Lower lobe of right lung (tissue), 2 donors: Measurements from ENCODE around the gene SNRNP70. TPM values are rescaled to one million over a fixed set of nuclear protein-coding genes. Genes with fewer than 3 reads are reported as not detected.
"Not testable (repeated sequence)": the region's sequence is repeated elsewhere in the genome, so short reads cannot be mapped to it uniquely, and the experiment has no call there.

ENCODE experiments used
- ATAC-seq, 2 donors: fragments of 200-7000 bp; cut with Tn5 transposase; one replicate each; pipeline ENCODE4 v1.9.1; 2020 to 2022; ENCODE audit warnings: mild to moderate bottlenecking in 2 of 2, moderate library complexity in 2 of 2
- DNase-seq: peaks from one replicate; pipeline ENCODE4 v3.0.0-alpha.2; 2020
- H3K27ac ChIP-seq: fragments of 200-600 bp; one replicate; pipeline ENCODE4 v1.8.0; 2022
- H3K27me3 ChIP-seq: fragments of 200-600 bp; one replicate; pipeline ENCODE4 v1.8.0; 2022; ENCODE audit warnings: low read depth
- H3K36me3 ChIP-seq: fragments of 200-600 bp; one replicate; pipeline ENCODE4 v1.8.0; 2022; ENCODE audit warnings: mild to moderate bottlenecking
- H3K4me1 ChIP-seq: fragments of 200-600 bp; one replicate; pipeline ENCODE4 v1.8.0; 2022
- H3K4me3 ChIP-seq: fragments of 200-600 bp; one replicate; pipeline ENCODE4 v1.8.0; 2022; ENCODE audit warnings: mild to moderate bottlenecking
- H3K9me3 ChIP-seq: fragments of 200-600 bp; one replicate; pipeline ENCODE4 v1.8.0; 2022
- intact Hi-C: fragments of 100-400 bp; cut with DNase I; formaldehyde crosslinking; loops from one replicate; pipeline ENCODE4 v1.11.0; 2022
- total RNA-seq: library from RNA; stranded (reverse); fragmentation: NEBNext Ultra II Directional; extraction: Animal tissue kit (Norgen Biotek cat#: 25700); gene quantifications from one replicate; pipeline ENCODE4 v1.2.1, GENCODE V29; 2021
- TF ChIP-seq, protein P1 (sequence below): fragments of 200-600 bp; IDR thresholded peaks from one replicate; pipeline ENCODE4 v1.8.0; 2022; ENCODE audit warnings: antibody characterized with exemption, mild to moderate bottlenecking
- donor health status: DM: no; HTN: yes; CAD: no; lungs with severe emphysema.

The SNRNP70 gene
- total RNA-seq, 1 donor from 2014 or later = 203 TPM

DNA sequence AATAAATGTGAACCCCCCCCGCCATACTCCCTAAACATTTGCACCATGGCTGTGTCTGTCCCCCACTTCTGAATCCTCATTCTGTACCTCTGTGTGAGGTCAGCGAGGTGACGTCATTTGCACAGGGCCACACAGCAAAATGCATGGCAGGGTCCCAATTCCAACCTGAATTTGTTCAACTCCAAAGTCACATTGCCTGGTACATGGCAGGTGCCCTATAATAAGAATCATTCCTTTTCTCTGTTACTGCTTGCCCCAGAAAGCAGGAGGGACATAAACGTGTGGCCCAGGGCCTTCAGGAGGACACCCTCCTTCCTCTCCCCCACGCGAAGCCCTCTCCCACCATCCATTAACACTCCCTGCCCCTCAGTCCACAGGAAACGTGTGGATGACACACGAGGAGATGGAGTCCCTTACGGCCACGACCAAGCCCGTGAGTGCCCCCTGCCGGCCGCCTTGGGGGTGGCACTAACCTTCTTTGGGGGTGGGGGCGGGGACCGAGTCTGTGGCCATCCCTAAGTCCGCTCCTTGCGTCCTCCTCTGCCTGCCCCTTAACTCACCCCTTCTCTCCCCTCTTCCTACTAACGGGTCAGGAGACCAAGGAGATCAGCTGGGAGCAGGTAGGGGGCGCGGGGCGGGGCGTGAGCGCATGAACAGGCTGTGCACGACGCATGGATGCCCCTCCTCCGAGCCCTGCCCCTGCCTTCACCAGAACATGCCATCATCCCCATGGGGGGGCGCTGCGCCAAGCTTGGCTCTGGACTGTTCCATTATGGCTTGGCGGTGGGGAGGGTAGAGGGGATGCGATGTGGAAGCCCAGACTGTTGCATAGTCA is 60.5 kb downstream of the SNRNP70 start:
- peak; percentile 82 for DNase-seq
- Histone ChIP-seq H3K27me3 (no peaks in the 10 kb centered on the region), H3K4me1 (peaks cover 54% of the 10 kb centered on the region), H3K36me3 (no peaks in the 10 kb centered on the region), H3K9me3 (no peaks in the 10 kb centered on the region), H3K27ac (no peak overlapping the region), H3K4me3 (peak overlapping the region; percentile 17)
- TF ChIP-seq, protein P1, sequence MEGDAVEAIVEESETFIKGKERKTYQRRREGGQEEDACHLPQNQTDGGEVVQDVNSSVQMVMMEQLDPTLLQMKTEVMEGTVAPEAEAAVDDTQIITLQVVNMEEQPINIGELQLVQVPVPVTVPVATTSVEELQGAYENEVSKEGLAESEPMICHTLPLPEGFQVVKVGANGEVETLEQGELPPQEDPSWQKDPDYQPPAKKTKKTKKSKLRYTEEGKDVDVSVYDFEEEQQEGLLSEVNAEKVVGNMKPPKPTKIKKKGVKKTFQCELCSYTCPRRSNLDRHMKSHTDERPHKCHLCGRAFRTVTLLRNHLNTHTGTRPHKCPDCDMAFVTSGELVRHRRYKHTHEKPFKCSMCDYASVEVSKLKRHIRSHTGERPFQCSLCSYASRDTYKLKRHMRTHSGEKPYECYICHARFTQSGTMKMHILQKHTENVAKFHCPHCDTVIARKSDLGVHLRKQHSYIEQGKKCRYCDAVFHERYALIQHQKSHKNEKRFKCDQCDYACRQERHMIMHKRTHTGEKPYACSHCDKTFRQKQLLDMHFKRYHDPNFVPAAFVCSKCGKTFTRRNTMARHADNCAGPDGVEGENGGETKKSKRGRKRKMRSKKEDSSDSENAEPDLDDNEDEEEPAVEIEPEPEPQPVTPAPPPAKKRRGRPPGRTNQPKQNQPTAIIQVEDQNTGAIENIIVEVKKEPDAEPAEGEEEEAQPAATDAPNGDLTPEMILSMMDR = peak; percentile 94
- ATAC-seq = peak; percentile 28 to 48
- intact Hi-C loops = no loop called here

DNA sequence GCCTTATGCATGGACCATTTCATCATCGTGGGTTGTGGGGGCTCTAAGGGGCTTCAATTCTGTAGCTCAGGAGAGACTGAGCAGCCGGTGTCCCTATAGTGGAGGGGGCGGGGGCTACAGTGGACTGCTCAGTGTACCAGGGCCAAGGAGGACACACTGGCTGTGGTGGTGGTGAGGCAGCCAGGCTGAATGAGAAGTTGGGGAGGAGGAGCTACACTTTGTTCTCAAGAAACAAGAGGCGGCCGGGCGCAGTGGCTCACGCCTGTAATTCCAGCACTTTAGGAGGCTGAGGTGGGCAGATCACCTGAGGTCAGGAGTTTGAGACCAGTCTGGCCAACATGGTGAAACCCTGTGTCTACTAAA is 61.1 kb downstream of the SNRNP70 start:
- intact Hi-C loops, H3K27me3 ChIP-seq, H3K9me3 ChIP-seq, DNase-seq, H3K36me3 ChIP-seq, ATAC-seq, H3K27ac ChIP-seq: not testable (repeated sequence)
- H3K4me3 ChIP-seq = peak overlapping the region; percentile 17
- peaks cover 60% of the 10 kb centered on the region for H3K4me1 ChIP-seq

DNA sequence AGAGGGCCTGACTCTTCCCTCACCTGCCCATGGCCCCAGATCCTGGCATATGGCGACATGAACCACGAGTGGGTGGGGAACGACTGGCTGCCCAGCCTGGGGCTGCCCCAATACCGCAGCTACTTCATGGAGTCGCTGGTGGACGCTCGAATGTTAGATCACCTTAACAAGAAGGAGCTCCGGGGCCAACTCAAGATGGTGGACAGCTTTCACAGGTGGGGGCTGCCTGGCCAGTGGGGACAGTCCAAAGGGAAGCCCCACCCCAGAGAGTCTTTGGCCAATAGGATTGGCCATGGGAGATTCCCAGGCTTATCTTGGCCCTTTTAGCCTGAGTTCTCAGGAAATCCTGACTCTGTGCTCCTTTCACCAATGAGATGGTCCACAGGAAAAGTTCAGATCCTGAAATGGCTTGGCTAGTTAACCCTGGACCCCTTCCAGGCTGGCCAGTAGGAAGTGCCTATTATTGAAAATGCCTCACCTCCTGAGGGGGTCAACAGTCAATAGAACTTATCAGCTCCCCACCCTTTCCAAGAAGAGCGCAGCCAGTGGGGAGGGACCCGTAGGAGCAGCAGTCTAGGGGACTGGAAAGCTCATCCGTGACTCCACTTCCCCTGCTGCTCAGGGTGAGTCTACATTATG is 62.9 kb downstream of the SNRNP70 start:
- Histone ChIP-seq H3K27ac (peak overlapping the region; percentile 81), H3K4me3 (peak overlapping the region; percentile 90)
- TF ChIP-seq, protein P1 = no peak

DNA sequence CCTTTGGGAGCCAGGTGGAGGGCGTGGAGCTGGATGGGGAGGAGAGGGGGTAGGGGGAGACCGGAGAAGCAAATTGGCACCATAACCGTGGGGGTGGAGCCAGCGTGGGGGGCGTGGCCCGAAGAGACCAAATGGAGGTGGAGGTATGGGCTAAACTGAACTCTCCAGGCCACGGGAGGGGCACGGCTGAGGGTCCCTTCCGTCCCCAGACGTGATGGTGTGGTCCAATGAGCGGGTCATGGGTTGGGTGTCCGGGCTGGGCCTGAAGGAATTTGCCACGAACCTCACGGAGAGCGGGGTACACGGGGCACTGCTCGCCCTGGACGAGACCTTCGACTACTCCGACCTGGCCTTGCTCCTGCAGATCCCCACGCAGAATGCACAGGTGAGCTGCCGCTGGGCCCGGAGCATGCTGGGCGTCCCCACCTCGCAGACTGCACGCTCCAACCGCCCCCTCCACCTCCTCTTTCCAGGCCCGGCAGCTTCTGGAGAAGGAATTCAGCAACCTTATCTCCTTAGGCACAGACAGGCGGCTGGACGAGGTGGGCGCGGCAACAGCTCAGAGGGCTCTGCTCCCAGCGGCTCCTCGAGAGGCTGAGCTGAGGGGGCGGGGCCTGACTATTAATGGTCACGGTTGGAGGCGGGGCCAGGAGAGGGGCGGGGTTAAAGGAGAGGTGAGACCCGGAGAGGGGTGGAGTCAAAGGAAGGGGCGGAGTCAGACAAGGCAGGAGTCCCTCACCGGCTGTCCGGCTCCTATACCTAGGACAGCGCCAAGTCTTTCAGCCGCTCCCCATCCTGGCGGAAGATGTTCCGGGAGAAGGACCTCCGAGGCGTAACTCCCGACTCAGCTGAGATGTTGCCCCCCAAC is 63.8 kb downstream of the SNRNP70 start:
- Histone ChIP-seq H3K27ac (peak overlapping the region; percentile 81), H3K9me3 (no peaks in the 10 kb centered on the region), H3K4me1 (peaks cover 58% of the 10 kb centered on the region), H3K27me3 (no peaks in the 10 kb centered on the region), H3K36me3 (no peaks in the 10 kb centered on the region), H3K4me3 (peak overlapping the region; percentile 90)
- ATAC-seq = peak; percentile 90 to 92
- TF ChIP-seq, protein P1 = no peak
- DNase-seq = peak; percentile 98
- intact Hi-C loops = no loop called here

More for the DNA sequence above, 62.9 kb downstream of the SNRNP70 start:
- ATAC-seq (no peak), DNase-seq (no peak)
- Histone ChIP-seq H3K36me3 (no peaks in the 10 kb centered on the region), H3K27me3 (no peaks in the 10 kb centered on the region), H3K9me3 (no peaks in the 10 kb centered on the region), H3K4me1 (peaks cover 60% of the 10 kb centered on the region)
- intact Hi-C loops = no loop called here

DNA sequence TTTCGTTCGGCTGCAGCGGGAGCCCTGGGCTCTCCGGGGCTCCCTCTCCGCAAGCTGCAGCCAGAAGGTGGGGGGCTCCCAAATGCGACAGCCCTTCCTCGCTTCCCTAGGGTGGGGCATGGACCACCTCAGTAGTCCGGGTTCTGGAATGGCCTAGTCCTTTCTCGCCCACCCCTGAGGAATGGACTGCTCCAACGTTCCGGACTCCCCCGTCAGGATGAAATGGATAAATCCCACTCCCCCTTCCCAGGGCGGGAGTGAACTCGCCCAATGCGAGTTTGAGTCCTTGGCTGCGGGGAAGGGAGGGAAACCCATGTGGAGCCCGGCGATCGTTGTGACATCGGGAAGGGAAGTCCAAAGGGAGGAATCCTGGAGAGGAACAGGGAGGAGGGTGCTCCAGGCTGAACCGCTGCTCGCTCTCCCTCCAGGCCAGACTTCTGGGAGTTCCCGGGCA is 64.4 kb downstream of the SNRNP70 start:
- DNase-seq (peak; percentile 68), ATAC-seq (peak; percentile 51 to 57)
- TF ChIP-seq, protein P1 = no peak
- no peaks in the 10 kb centered on the region for H3K9me3 ChIP-seq
- no peaks in the 10 kb centered on the region for H3K27me3 ChIP-seq
- H3K4me3 ChIP-seq = peak overlapping the region; percentile 90
- peak overlapping the region; percentile 81 for H3K27ac ChIP-seq
- intact Hi-C loops = no loop called here
- no peaks in the 10 kb centered on the region for H3K36me3 ChIP-seq
- peaks cover 58% of the 10 kb centered on the region for H3K4me1 ChIP-seq
